Fibroblast of skin of right quadriceps (primary cell): Measurements from ENCODE around the gene CBX2.
A peak's percentile ranks its signal among the peaks of the same experiment; 100 is the strongest.

ENCODE experiments used
- DNase-seq: peaks from one replicate; pipeline ENCODE4 v3.0.0-alpha.2; 2013

Gene CBX2

DNA sequence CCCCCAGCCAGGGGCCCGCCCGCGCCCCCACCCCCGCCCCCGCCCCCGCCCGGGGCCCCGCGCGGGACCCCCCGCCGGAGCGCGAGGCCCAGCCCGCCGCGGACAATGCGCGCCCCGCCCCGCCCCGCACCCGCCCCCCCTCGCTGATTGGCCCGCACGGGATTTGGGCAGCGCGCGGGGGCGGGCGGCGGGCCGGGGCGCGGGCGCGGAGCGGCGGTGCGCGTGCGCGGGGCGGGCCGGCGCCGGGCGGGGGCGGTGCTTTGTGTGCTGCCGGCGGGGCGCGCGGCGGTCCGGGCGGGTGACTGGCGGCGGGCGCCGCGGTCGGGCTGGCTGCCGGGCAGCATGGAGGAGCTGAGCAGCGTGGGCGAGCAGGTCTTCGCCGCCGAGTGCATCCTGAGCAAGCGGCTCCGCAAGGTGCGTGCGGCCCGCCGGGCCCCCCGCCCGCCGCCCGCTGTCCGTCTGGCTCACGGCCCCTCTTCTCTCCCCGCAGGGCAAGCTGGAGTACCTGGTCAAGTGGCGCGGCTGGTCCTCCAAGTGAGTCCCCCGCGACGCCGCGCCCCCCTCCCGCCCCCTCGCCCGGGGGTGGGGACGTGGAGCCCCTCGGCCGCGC is at the start of gene CBX2:
TSS of gene CBX2 (plus strand) at position 255 of the 610 bp plus-strand sequence. CDS start at position 343, 88 bp downstream.
- DNase-seq, result peak; percentile 74

DNA sequence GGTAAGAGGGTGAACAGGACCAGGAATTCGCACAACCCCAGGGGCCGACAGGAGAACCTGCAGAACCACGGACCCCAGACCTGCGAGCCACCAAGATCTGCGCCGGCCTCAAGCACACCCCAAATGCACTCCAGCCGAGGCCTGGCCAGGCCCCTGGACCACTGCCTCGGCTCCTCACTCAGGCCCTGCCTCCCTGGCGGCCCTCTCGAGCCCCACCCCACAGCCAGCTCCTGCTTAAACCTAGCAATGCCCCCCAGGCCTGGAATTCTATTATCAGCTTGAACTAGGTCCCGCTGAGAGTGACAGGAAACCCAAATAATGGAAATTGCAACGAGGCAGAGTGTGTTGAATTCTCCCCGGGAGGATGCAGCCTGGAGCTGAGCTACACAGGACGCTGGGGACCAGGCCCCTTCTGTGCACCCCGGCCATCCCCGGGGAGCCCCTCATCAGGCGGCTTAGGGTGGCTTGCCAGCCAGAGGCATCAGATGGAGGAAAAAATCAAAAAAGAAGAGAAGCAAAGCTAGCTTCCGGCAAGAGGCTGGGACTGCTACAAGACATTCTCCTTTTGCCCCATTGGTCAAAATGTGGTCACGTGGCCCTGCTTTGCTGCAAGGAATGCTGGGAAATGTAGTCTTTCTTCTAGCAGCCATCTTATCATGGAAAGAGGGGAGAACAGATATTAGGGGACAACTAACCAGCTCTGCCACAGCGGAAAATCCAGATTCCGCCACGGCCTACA is 49.6 kb upstream of the CBX2 start:
- peak; percentile 91 for DNase-seq

DNA sequence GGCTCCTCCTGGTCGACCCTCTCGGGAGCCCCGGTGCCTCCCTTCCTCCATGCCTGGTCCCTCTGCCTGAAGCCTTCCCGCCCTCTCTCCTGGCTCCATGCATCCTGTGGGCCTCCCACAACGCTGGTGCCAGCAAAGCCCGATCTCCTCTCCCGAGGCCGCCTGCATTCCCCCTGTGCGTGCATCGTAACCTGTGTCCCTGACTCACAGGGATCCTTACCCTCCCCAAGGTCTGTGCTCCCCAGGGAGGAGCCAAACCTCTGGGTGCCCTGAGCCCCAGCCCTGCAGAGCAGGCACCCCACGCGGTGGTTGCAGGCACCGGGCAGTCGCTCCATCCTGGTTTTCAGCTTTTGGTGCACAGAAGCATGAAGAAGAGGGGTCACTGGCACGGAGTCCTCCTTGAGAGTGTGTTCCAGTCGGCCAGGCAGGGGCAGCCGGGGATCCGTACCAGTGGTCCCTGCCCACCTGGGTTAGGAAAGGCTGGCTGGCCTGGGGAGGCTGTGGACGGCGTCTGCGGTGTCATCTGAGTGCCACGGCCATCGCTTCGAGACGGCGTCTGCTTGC is 49.0 kb upstream of the CBX2 start:
- DNase-seq, result no peak

DNA sequence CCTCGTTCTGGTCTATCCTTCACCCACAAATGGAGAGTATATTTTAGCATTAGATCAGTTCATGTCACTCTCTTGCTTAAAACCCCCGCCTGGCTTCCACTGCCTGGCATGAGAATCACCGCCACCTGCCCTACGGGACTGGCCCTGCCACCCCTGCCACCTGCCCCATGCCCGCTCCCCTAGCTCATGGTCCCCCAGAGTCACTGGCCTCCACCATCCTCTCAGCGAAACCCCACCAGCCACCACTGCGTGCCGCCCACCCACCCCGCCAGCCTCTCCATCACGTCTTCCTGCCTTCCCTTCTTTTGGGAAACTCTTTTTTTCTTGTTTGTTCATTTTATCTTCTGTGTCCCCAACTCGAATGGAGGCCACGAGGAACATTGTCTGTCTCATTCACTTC is 48.2 kb upstream of the CBX2 start:
- DNase-seq, result no peak

DNA sequence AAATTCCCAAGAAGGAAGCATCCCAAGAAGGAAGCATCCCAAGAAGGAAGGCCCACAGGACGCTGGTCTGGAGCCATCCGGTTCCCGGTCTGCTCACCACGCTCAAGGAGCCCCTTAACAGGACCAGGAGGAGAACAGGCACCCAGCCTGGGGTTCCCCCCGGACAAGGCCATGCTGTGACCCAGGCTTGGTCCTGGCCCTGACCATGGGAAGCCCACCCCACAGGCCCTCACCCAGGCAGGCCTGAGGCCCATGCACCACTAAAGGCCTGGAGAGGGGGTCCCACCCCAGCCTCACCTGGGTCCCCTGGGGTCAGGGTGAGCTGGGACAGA is 47.5 kb upstream of the CBX2 start:
- DNase-seq, result no peak

DNA sequence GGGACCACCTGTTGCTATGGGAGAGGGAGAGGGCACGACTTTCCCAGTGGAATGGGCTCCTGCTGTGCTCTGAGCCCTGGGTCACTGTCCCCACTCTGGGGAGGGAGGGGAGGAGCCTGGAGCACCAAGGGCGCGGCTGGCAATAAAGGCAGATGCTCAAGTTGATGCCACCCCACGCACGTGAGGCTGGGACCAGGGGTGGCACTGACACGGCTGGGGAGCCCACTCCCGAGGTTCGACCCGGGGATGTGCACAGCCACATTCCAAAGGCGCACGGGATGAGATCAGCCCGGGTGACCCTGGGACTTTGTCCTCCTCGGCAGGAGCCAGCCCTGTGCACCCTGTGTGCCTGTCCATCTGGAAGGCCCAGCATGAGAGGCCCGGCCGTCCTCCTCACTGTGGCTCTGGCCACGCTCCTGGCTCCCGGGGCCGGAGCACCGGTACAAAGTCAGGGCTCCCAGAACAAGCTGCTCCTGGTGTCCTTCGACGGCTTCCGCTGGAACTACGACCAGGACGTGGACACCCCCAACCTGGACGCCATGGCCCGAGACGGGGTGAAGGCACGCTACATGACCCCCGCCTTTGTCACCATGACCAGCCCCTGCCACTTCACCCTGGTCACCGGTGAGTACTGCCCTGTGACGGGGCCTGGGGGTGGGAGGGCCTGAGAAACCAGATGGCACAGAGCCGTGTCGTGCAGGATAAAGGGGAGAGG is 47.0 kb upstream of the CBX2 start, which contains the start of gene ENPP7:
TSS of gene ENPP7 (plus strand) at position 175 of the 715 bp plus-strand sequence. CDS start at position 372, 197 bp downstream.
- DNase-seq, result no peak

DNA sequence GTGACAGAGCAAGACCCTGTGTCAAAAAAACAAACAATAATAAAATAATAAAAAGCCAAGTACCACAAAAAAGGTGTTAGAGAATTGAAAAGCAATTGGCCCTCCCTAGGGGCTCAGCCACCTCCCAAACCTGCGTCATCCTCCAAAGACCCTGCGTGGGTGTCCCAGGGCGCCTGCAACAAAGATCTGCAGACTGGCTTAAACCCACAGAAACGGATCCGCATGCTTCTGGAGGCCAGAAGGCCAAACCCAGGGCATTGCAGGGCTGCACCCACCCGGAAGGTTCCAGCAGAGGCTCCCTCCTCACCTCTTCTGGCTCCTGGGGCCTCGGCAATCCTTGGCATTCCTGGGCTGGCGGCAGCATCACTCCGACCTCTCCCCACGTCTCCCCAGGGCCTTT is 45.7 kb upstream of the CBX2 start:
- DNase-seq, result no peak

DNA sequence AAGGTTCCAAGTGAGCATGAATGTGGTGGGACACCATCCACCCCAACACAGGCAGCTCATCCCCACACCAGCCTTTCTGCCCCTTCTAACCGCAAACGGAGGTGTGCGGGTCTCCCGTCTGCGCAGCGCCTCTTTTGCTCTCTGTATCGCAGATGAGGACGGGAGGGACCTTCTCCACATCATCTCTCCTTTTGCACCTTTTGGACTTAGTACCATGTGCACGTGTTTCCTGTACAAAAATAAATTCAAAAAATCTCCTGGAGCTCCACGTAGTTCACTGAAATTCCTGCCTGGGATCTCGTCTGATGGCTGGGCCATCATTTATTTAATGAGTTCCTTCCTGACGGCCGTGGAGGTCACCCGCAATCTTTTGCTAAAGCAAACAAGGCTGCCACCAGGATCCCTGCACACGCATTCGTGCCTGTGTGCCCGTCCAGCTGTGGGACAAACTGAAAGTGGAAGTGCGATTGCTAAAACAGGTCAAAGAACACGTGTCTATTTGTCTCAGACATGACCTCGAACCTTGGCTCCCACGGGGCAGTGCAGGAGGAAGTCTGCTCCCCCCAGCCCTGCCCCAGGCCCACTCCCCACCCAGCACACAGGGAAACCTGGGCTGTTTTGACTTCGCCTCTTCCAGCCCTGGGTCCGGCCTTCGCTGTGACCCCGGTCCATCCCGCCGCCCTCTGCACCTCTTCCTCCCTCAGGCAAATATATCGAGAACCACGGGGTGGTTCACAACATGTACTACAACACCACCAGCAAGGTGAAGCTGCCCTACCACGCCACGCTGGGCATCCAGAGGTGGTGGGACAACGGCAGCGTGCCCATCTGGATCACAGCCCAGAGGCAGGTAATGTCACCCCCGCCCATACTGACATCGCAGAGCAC is 44.9 kb upstream of the CBX2 start:
- DNase-seq, result no peak

DNA sequence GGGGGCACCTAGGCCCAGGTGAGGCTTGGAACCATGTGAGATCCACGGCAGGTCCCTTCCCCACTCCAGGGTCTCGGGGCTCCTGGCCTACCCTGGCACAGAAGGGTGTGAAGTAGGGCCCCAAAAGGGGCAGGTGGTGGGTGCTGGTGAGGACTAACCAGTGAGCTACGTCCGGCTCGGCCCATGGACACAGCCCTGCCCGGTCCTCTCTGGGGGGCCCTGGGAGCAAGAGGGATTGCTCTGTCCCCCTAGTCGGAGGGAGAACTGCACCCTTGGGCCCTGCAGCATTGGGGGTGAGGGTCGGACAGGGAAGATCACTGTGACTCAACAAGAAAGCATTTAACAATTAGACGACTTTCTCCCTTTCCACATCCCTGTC is 44.3 kb upstream of the CBX2 start:
- DNase-seq, result no peak

DNA sequence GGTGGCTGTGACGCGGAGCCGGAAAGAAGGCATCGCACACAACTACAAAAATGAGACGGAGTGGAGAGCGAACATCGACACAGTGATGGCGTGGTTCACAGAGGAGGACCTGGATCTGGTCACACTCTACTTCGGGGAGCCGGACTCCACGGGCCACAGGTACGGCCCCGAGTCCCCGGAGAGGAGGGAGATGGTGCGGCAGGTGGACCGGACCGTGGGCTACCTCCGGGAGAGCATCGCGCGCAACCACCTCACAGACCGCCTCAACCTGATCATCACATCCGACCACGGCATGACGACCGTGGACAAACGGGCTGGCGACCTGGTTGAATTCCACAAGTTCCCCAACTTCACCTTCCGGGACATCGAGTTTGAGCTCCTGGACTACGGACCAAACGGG is 42.9 kb upstream of the CBX2 start:
- DNase-seq, result no peak

DNA sequence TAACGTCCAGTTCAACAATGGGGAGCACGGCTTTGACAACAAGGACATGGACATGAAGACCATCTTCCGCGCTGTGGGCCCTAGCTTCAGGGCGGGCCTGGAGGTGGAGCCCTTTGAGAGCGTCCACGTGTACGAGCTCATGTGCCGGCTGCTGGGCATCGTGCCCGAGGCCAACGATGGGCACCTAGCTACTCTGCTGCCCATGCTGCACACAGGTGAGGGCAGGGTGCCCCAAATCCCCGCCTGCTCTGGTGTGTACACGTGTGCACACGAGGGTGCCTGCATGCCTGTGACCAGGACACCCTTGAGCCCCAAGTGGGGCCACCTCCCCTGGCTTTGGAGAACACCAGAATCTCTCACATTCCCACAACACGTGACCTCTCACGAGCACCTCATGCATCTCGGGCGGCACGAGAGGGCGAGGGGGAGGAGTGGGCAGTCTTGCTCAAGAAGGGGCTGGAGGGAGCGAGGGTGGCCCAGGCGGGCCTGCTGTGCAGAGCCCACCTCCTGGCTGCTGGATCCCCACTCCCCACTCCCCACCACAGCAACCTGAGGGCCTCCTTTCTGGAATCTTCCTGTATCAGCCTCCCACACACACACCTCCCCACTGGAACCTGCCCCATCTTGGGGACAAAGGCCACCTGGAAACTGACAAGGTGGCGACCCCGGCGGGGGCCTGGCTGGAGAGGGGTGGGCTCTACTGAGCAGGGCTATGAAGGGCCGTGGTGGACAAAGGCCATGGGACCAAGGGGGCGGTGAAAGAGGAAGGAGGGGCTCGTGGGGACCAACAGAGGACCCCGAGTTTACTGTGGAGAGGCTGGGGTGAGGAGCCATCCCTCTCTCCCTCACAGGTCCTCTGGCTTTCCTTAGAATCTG is 40.7 kb upstream of the CBX2 start:
- no peak for DNase-seq

DNA sequence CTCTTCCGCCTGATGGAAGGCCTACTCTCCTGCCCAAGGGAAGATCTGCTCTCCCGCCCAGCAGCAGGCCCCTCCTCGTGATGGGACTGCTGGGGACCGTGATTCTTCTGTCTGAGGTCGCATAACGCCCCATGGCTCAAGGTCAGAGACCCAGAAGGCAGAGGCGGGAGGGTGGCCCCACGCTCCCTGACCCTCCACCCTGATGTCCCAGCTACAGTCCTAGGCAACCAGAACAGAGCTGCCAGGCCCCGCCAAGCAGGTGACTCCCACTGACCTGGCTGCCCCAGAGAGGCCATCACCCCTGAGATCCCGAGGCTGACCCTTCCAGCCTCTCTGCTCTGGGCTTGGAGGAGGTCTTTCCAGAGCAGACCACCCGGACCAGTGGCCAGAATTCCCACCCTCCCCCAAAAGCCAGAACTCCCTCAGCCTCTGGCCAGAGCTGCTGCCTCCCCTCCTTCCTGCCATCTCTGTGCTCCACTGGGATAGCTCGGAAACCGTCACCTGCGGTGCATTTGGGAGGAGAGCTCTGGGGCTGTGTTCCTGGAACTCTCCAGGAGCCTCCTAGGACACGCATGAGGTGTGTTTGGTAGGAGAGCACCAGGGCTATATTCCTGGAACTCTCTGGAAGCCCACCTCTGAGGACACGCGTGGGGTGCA is 39.9 kb upstream of the CBX2 start:
- DNase-seq, result no peak

DNA sequence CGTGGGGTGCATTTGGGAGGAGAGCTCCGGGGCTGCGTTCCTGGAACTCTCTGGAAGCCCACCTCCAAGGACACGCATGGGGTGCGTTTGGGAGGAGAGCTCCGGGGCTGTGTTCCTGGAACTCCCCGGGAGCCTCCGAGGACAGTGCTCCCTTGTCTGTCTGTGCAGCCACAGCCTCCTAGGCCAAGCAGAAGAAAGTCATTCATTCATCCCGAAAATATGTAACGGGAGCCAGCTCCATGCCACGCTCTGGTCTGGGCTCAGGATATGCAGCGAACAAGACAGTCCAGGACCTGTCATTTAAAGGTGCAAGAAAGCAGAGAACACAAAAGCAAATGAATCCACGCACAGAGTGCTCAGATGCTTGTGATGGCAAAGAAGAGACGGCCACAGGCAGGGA is 39.3 kb upstream of the CBX2 start:
- DNase-seq, result no peak

DNA sequence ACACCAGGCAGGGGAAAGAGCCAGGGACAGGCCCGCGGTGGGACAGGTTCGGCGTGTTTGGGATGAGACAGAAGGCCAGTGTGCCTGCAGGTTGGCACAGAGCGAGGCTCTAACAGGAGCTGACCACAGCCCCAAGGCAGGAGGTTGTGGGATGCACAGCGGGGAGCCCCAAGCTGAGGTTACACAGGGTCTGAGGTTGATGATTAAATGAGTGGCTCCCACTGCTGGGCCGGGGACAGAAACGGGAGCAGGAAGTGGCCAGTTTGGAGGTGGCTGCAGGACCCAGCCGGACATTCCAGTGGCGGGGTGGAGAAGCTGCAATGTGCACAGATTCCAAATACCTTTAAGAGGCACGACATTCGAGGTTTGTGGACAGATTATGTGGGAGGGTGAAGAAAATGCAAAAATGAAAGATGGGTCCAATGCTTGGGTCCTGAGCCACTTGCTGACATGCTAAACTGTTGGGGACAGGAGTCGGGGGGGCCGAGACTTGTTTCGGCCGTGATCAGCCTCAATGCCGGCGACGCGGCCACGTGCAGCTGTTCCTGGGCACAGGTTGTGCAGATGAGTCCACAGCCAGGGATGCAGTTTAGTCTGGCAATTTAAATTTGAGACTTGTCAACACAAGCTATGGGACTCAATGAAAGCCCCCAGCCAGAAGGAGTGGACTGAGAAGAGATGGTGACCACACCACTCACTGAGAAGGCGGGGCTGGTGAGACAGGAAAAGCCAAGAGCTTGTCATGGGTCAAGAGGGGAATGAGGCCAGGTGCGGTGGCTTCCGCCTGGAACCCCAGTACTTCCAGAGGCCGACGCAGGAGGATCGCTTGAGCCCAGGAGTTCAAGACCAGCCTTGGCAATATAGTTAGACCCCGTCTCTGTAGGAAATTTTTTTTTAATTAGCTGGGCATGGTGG is 38.5 kb upstream of the CBX2 start:
- no peak for DNase-seq

DNA sequence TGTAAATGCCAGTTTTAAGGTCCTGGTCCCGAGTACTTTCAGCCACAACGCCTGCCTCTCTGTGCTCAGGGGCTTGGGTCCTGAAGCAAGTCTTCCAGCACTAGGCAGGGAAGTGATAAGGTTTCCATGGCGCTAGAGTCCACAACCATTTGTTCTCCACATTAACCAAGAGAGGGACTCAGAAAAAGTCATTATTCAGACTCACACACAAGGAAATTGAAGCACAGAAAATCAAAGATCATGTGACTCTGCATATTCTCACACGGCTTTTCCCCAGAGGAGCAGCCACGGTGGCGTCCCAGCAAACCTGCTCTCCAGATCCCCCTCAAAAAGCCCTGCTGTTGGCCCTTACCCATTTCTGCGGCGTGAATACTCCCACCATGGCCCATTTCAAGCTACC is 37.5 kb upstream of the CBX2 start:
- DNase-seq, result no peak

DNA sequence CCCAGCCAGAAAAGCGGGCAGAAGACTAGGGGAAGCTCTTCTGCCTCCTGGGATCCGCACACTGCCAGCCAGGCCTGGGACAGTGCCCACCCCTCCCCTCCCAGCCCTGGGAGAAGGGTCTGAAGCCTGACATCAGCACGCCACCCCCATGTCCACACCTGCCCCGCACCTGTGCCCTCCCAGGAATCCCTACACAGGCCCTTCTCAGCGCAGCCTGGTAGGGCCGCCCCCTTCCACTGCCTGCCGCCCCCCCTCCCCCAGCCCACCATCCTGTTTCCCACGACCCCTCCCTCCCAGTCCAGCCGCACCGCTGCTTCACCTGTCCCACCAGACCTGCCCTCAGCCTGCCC is 36.6 kb upstream of the CBX2 start:
- no peak for DNase-seq

DNA sequence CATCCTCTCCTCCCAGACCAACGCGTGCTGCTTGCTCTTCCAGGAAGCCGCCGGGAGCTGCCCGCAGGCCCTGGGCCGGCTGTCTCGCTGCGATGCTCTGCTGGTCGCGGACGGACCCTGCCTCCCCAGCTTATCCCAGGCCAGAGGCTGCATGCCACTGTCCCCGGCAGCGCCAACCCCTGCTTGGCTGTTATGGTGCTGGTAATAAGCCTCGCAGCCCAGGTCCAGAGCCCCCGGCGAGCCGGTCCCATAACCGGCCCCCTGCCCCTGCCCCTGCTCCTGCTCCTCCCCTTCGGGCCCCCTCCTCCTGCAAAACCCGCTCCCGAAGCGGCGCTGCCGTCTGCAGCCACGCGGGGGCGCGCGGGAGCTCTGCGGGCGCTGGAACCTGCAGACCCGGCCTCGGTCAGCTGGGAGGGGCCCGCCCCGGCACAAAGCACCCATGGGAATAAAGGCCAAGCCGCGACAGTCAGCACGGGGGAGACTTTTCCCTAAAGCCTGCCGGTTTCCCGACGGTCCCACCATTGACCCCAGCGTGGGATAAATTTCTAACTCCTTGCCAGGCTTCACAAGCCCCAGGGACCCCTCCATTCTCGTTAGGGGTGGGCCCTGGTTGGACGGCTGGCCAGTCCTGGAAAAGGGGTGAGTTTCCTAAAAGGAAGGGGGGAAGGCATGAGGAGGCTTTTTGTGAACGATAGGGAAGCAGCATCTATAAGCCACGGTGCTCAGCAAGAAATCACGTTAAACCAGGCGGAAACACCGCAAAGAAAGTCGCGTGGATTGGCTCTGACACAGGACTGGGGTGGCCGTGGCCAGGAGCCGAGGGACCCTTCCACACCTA is 36.0 kb upstream of the CBX2 start:
- peak; percentile 29 for DNase-seq

DNA sequence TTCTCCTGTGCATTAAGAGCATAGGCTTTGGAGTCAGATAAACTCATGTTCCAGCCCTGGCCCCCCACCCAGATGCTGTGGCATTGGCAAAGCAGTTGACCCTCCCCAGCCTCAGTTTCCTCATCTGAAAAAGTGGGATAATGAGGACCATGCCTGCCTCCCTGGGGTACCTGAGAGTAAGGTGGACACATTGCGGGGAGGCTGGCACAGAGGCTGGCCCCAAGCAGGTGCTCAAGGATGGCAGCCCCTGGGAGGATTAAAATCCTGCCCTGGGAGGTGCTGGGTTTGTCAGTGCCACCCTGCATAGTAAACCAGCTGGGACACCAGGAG is 35.4 kb upstream of the CBX2 start:
- no peak for DNase-seq

DNA sequence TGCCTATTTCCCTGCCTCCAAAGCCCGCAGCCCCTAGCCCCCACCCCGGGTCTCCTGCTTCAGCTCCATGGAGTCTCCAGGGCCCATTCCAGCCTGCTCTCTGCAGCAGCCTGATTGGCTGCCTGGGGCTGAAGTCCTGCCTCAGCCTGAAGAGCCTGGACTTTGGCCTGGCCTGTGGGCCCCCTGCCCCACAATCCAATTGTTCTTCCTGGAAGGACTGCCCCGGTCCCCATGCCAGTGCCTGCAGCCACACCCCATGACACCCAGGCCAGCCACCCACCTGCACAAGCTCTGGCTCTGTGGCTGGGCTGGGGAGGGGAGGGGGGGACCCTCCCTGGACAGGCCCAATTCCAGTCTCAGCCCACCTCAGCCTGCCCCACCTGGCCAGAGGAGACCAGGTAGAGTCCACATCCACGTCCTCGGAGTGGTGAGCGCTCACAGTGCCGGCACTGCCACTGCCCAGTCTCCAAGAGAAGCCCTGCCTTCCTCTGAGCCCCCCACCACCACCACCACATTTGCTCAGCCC is 34.9 kb upstream of the CBX2 start:
- no peak for DNase-seq
